Liver (tissue), 2 donors: ENCODE measurements around the gene CCDC12.

Experiments
- RAD21 ChIP-seq, 2 donors: IDR thresholded peaks; 2 replicates each; pipeline ENCODE4 v1.6.1; 2016; ENCODE audit warnings: antibody characterized with exemption in 2 of 2, mild to moderate bottlenecking in 2 of 2
- TF ChIP-seq, protein P1 (sequence below): IDR thresholded peaks from 2 replicates; pipeline ENCODE4 v1.6.1; 2016; ENCODE audit warnings: antibody characterized with exemption, mild to moderate bottlenecking
- donor health status: healthy.

- no peak for TF ChIP-seq RAD21 (IDR thresholded peaks at IDR 0.05)
- TF ChIP-seq, protein P1, sequence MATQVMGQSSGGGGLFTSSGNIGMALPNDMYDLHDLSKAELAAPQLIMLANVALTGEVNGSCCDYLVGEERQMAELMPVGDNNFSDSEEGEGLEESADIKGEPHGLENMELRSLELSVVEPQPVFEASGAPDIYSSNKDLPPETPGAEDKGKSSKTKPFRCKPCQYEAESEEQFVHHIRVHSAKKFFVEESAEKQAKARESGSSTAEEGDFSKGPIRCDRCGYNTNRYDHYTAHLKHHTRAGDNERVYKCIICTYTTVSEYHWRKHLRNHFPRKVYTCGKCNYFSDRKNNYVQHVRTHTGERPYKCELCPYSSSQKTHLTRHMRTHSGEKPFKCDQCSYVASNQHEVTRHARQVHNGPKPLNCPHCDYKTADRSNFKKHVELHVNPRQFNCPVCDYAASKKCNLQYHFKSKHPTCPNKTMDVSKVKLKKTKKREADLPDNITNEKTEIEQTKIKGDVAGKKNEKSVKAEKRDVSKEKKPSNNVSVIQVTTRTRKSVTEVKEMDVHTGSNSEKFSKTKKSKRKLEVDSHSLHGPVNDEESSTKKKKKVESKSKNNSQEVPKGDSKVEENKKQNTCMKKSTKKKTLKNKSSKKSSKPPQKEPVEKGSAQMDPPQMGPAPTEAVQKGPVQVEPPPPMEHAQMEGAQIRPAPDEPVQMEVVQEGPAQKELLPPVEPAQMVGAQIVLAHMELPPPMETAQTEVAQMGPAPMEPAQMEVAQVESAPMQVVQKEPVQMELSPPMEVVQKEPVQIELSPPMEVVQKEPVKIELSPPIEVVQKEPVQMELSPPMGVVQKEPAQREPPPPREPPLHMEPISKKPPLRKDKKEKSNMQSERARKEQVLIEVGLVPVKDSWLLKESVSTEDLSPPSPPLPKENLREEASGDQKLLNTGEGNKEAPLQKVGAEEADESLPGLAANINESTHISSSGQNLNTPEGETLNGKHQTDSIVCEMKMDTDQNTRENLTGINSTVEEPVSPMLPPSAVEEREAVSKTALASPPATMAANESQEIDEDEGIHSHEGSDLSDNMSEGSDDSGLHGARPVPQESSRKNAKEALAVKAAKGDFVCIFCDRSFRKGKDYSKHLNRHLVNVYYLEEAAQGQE, result no peak
These were observed 59.3 kb downstream of the CCDC12 start for GRCh38 chr3:46917257-46917656.
